Measurements from ENCODE around the gene ZNF878. TPM values are rescaled to one million over a fixed set of nuclear protein-coding genes. Genes with fewer than 3 reads are reported as not detected.

Gene ZNF878
- total RNA-seq, 4 donors from 2014 or later = 0.26 to 0.55 (median 0.28) TPM; not detected in 1

Small RNA genes lying within 50 kb of the gene (small RNA-seq; reads per million reads assigned to genes)
- gene RF00019 = not detected
- gene RNA5SP464 = not detected
- gene RNA5SP465 = not detected
- gene RNA5SP466 = not detected

Other genes with a start within 250 kb of the ZNF878 start
- 100 to 1,000 TPM in 1 of 4 donors, 10 to 100 TPM in 3; 18.5 to 139 (median 23.0) TPM for gene ZNF440, start 238.7 kb downstream of the ZNF878 start, total RNA-seq
- 10 to 100 TPM in 2 of 4 donors, 1 to 10 TPM in 2; 5.4 to 19.8 (median 11.0) TPM for gene ZNF439, start 204.2 kb downstream of the ZNF878 start, total RNA-seq
- 10 to 100 TPM in 2 of 4 donors, 1 to 10 TPM in 2; 1.2 to 16.1 (median 10.7) TPM for gene ZNF69, start 165.2 kb downstream of the ZNF878 start, total RNA-seq
- 10 to 100 TPM in 3 of 4 donors, 1 to 10 TPM in 1; 9.7 to 21.2 (median 17.7) TPM for gene ZNF700, start 127.9 kb downstream of the ZNF878 start, total RNA-seq
- 1 to 10 TPM in 3 of 4 donors, under 1 TPM in 1; 0.88 to 6.0 (median 1.7) TPM for gene ZNF763, start 87.9 kb downstream of the ZNF878 start, total RNA-seq
- 10 to 100 TPM in 2 of 4 donors, 1 to 10 TPM in 2; 1.5 to 13.5 (median 7.5) TPM for gene ZNF433, start 17.3 kb downstream of the ZNF878 start, total RNA-seq
- gene ZNF844, start 11.8 kb upstream of the ZNF878 start, total RNA-seq = 10 to 100 TPM; 10.8 to 39.4 (median 16.6) TPM
- gene ZNF20, start 87.4 kb upstream of the ZNF878 start, total RNA-seq = 10 to 100 TPM in 1 of 4 donors, 1 to 10 TPM in 1, not detected in 2; 5.0 to 15.7 TPM
- gene ZNF625, start 103.8 kb upstream of the ZNF878 start, total RNA-seq = 10 to 100 TPM in 2 of 4 donors, 1 to 10 TPM in 2; 4.4 to 34.8 (median 10.1) TPM
- 10 to 100 TPM in 2 of 4 donors, 1 to 10 TPM in 2; 2.1 to 31.7 (median 13.0) TPM for gene ZNF136, start 110.1 kb upstream of the ZNF878 start, total RNA-seq
- 10 to 100 TPM in 2 of 4 donors, 1 to 10 TPM in 2; 5.0 to 29.7 (median 15.2) TPM for gene ZNF44, start 241.9 kb upstream of the ZNF878 start, total RNA-seq